Measurements from ENCODE around the gene CSF2RB. TPM values are rescaled to one million over a fixed set of nuclear protein-coding genes. Genes with fewer than 3 reads are reported as not detected.

Gene CSF2RB
- total RNA-seq, 3 donors from 2014 or later = 1.3 to 2.7 (median 2.5) TPM

DNA sequence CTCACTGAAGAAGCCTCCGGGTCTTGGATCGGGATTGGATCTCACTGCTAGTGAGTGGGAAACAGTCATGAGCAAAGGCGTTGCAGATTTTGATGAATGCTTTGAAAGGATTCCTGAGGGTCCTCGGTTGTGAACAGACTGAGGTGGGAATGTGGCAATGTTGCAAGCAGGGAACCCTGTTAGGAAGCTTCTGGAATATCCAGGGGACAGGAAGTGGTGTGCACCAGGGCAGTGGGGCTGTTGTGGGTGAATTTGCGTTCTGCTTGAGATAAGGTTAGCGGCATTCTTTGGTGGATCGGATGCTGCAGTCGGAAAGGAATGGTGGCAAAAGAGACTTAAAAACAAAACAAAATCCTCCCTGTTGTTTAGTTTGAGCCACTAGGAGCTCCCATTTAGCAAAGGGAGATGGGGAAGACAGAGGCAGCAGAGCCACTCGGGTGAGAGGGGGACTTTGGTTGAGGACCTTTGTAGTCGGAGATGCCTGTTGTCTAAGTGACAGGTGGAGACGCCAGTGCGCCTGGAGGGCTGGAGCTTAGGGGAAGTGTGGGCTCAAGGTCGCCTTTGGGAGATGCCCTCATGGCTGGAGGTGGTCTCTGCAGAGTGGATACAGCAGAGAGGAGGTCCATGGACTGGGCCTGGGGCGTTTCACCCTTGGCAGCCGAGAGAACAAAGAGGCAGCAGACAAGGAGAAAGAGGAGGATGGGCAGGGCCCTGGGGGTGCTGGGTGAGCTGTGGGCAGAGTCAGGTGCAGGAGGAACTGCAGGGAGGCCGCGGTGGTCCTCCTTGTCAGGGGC lies 37.6 kb downstream of the CSF2RB start:
- no peak for ATAC-seq
- H3K4me1 Mint-ChIP-seq (ENCODE audit: low read depth) = no peaks in the 10 kb centered on the region

GRCh38 chr22:36951746-36952145 lies 38.3 kb downstream of the CSF2RB start:
- Mint-ChIP-seq H3K4me1 (ENCODE audit: low read depth) (no peaks in the 10 kb centered on the region), H3K36me3 (ENCODE audit: insufficient read depth) (no peaks in the 10 kb centered on the region), H3K27me3 (ENCODE audit: low read depth) (peaks cover 17% of the 10 kb centered on the region), H3K9me3 (peaks cover 4% of the 10 kb centered on the region), H3K4me3 (no peak overlapping the region)
- ATAC-seq (no peak), DNase-seq (no peak)

More for the DNA sequence above, 37.6 kb downstream of the CSF2RB start:
- DNase-seq = no peak
- H3K27me3 Mint-ChIP-seq (ENCODE audit: low read depth) = peaks cover 17% of the 10 kb centered on the region
- no peak overlapping the region for H3K4me3 Mint-ChIP-seq
- no peaks in the 10 kb centered on the region for H3K9me3 Mint-ChIP-seq
- H3K36me3 Mint-ChIP-seq (ENCODE audit: insufficient read depth) = no peaks in the 10 kb centered on the region

- ATAC-seq = no peak
- DNase-seq = no peak
- Mint-ChIP-seq H3K9me3 (peaks cover 7% of the 10 kb centered on the region), H3K36me3 (ENCODE audit: insufficient read depth) (no peaks in the 10 kb centered on the region), H3K4me3 (no peak overlapping the region), H3K4me1 (ENCODE audit: low read depth) (no peaks in the 10 kb centered on the region), H3K27me3 (ENCODE audit: low read depth) (peaks cover 17% of the 10 kb centered on the region)
Observed at GRCh38 chr22:36953239-36954080, 40.0 kb downstream of the CSF2RB start.

DNA sequence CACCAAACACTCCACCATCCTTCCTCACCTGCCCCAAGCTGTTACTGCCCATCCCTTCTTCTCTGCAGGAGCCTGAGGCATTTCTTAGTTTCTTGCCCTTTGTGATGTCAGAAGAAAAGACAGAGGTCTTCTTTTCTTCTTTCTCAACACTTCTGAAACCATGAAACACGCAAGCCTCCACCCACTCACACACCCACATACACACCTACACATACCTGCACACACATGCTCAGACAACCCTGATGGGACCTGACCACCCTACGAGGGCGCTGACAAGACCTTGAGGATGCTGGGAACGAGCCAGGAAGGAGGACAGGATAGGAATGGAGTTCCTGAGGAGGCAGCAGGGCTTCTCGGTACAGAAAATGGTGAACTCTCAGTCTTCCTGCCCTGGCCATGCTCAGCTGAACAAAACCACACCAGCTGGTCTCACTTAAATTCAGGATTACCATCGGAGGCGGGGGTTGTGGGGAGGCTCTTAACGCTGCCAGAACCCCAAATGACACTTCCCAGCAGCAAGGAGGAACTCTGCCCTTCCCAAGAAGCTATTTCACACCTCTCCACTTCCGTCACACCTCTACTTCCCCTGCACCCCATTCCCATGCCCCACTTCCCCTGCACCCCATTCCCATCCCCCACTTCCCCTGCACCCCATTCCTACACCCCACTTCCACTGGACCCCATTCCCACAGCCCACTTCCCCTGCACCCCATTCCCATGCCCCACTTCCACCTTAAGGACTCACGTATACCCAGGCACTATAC lies 41.0 kb downstream of the CSF2RB start:
- no peak overlapping the region for H3K4me3 Mint-ChIP-seq
- no peak for ATAC-seq
- H3K4me1 Mint-ChIP-seq (ENCODE audit: low read depth) = no peaks in the 10 kb centered on the region
- H3K27me3 Mint-ChIP-seq (ENCODE audit: low read depth) = peaks cover 26% of the 10 kb centered on the region
- H3K36me3 Mint-ChIP-seq (ENCODE audit: insufficient read depth) = no peaks in the 10 kb centered on the region
- no peak for DNase-seq
- peaks cover 7% of the 10 kb centered on the region for H3K9me3 Mint-ChIP-seq

- Mint-ChIP-seq H3K9me3 (peaks cover 7% of the 10 kb centered on the region), H3K36me3 (ENCODE audit: insufficient read depth) (no peaks in the 10 kb centered on the region), H3K4me1 (ENCODE audit: low read depth) (no peaks in the 10 kb centered on the region), H3K27me3 (ENCODE audit: low read depth) (peaks cover 28% of the 10 kb centered on the region), H3K4me3 (no peak overlapping the region)
- DNase-seq = no peak
- no peak for ATAC-seq
Observed at GRCh38 chr22:36955691-36956090, 42.3 kb downstream of the CSF2RB start.

- H3K27me3 Mint-ChIP-seq (ENCODE audit: low read depth) = peaks cover 27% of the 10 kb centered on the region
- no peaks in the 10 kb centered on the region for H3K36me3 Mint-ChIP-seq (ENCODE audit: insufficient read depth)
- no peak overlapping the region for H3K4me3 Mint-ChIP-seq
- DNase-seq (no peak), ATAC-seq (no peak)
- no peaks in the 10 kb centered on the region for H3K4me1 Mint-ChIP-seq (ENCODE audit: low read depth)
- H3K9me3 Mint-ChIP-seq = peaks cover 7% of the 10 kb centered on the region
Observed at GRCh38 chr22:36958366-36958765, 44.9 kb downstream of the CSF2RB start.

- DNase-seq (no peak), ATAC-seq (no peak)
- H3K4me3 Mint-ChIP-seq = no peak overlapping the region
- H3K36me3 Mint-ChIP-seq (ENCODE audit: insufficient read depth) = no peaks in the 10 kb centered on the region
- H3K9me3 Mint-ChIP-seq = peaks cover 4% of the 10 kb centered on the region
- no peaks in the 10 kb centered on the region for H3K4me1 Mint-ChIP-seq (ENCODE audit: low read depth)
- peaks cover 25% of the 10 kb centered on the region for H3K27me3 Mint-ChIP-seq (ENCODE audit: low read depth)
Observed at GRCh38 chr22:36961626-36962025, 48.2 kb downstream of the CSF2RB start.

DNA sequence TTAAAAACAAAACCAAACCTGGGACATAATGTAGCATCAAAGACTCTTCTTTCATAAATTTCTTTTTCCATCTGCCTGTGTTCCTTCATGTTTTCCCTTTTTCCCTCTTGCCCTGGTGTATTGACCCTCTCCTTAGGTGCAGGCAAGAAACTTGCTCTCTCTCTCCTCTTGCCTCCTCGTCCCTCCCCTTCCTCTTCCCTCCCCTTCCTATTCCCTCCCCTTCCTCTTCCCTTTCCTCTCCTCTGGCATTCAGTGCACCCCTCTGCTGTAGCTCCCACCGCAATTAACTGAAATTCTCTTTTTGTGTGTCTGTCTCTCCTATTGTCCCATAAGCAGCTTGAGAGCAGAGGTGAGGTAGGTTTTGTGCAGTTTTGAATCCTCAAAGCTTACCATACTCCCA lies 49.9 kb downstream of the CSF2RB start:
- H3K4me3 Mint-ChIP-seq = no peak overlapping the region
- no peaks in the 10 kb centered on the region for H3K36me3 Mint-ChIP-seq (ENCODE audit: insufficient read depth)
- H3K27me3 Mint-ChIP-seq (ENCODE audit: low read depth) = peaks cover 25% of the 10 kb centered on the region
- DNase-seq (no peak), ATAC-seq (no peak)
- no peaks in the 10 kb centered on the region for H3K9me3 Mint-ChIP-seq
- no peaks in the 10 kb centered on the region for H3K4me1 Mint-ChIP-seq (ENCODE audit: low read depth)

GRCh38 chr22:36964106-36964505 lies 50.7 kb downstream of the CSF2RB start:
- DNase-seq (no peak), ATAC-seq (no peak)
- Mint-ChIP-seq H3K4me3 (no peak overlapping the region), H3K27me3 (ENCODE audit: low read depth) (peaks cover 18% of the 10 kb centered on the region), H3K4me1 (ENCODE audit: low read depth) (no peaks in the 10 kb centered on the region), H3K9me3 (no peaks in the 10 kb centered on the region), H3K36me3 (ENCODE audit: insufficient read depth) (no peaks in the 10 kb centered on the region)

DNA sequence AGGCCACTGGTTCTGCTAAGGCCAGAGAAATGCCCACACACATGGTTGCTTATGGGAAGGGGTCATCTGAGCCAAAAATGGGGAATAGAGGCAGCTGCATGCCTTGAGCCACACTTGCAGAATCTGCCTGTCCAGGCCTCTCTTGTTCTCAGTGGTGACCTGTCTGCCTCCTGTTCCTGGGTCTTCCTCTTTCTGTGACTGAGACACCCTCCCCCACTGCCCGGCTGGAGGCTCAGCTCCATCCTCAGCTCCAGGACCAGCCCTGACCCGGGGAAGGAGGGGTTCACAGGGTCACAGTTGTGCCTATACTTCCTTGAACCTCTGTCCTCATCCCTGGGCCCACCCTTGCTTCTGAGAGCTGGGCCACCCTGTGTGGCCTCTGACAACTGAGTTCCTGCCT lies 52.3 kb downstream of the CSF2RB start:
- no peak for ATAC-seq
- no peaks in the 10 kb centered on the region for H3K9me3 Mint-ChIP-seq
- no peak for DNase-seq
- H3K4me1 Mint-ChIP-seq (ENCODE audit: low read depth) = no peaks in the 10 kb centered on the region
- H3K36me3 Mint-ChIP-seq (ENCODE audit: insufficient read depth) = no peaks in the 10 kb centered on the region
- peaks cover 13% of the 10 kb centered on the region for H3K27me3 Mint-ChIP-seq (ENCODE audit: low read depth)
- H3K4me3 Mint-ChIP-seq = no peak overlapping the region

- Mint-ChIP-seq H3K4me1 (ENCODE audit: low read depth) (no peaks in the 10 kb centered on the region), H3K9me3 (no peaks in the 10 kb centered on the region), H3K27me3 (ENCODE audit: low read depth) (peaks cover 4% of the 10 kb centered on the region), H3K4me3 (no peak overlapping the region), H3K36me3 (ENCODE audit: insufficient read depth) (no peaks in the 10 kb centered on the region)
- ATAC-seq (no peak), DNase-seq (no peak)
Observed at GRCh38 chr22:36966851-36967540, 53.6 kb downstream of the CSF2RB start.

DNA sequence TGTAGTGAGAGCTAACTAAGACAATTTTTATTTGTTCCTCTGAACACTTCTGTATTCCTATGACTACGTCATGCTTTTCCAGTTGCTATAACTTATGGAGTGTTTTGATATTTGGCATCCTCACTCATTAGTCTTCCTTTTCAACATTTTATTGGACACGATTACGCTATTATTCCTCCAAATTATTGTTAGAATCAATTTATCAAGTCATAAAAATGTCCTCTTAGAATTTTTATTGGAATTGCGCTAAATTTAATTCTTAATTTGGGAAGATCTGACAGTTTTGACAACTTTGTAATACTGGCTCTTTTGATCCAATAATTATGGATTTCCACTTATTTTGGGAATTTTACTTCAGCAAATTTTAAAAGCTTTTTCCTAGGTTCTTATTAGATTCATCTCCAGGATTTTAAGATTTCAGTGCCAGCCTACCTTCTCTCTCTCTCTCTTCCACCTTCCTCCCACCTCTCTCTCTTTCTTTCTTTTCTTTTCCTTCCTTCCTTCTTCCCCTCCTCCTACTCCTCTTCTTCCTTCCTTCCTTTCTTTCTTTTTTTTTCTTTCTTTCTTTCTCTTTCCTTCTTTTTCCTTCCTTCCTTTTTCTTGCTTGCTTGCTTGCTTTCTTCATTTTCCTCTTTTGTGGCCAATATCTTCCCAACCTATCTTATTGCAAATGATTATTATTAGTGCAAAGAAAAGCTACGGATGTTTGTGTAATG lies 55.0 kb downstream of the CSF2RB start:
- Mint-ChIP-seq H3K27me3 (ENCODE audit: low read depth) (peaks cover 1% of the 10 kb centered on the region), H3K4me1 (ENCODE audit: low read depth) (no peaks in the 10 kb centered on the region), H3K9me3 (no peaks in the 10 kb centered on the region), H3K4me3 (no peak overlapping the region), H3K36me3 (ENCODE audit: insufficient read depth) (no peaks in the 10 kb centered on the region)
- ATAC-seq (no peak), DNase-seq (no peak)

DNA sequence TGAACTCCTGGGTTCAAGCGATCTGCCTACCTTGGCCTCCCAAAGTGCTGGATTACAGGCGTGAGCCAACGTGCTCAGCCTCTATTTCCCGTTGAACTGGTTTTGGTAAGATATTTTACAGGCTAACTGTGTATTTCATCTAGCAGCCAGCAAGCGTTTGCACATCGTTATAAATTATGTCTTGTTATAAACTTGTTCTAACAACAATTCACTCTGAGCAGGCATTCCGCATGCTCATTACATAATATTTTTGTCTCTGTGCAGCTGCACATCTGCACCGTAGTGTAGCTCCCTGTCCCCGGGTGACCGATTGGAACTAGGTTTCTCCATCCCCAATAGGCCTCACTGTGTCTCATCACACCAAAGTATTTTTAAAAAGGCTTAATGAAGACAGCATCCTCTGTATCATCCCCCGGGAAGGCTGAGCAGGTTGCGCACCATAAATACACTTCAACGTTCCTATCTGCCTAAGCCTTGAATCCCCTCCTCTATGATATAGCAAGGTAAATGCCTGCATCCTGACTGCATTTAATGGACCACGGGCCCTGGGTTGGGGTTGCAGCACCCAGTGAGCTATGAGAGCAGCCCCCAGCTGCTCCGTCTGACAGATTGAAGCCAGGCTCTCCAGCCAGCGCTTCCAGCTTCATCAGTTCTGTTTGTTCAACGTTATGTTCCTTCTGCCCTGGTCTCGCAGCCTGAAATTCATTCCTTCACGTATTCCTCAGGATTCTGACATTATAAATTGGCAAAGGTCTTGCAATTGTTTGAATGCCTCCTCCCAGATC lies 58.1 kb downstream of the CSF2RB start:
- Mint-ChIP-seq H3K27me3 (ENCODE audit: low read depth) (no peaks in the 10 kb centered on the region), H3K9me3 (no peaks in the 10 kb centered on the region), H3K36me3 (ENCODE audit: insufficient read depth) (no peaks in the 10 kb centered on the region), H3K4me3 (no peak overlapping the region), H3K4me1 (ENCODE audit: low read depth) (no peaks in the 10 kb centered on the region)
- DNase-seq (no peak), ATAC-seq (no peak)
